Activated naive CD8-positive, alpha-beta T cell treated with anti-CD3 and anti-CD28 coated beads for 36 hours (primary cell): ENCODE results near the gene QSER1. TPM values are rescaled to one million over a fixed set of nuclear protein-coding genes. Genes with fewer than 3 reads are reported as not detected.
A peak's percentile ranks its signal among the peaks of the same experiment; 100 is the strongest.
"Not testable (repeated sequence)": the region's sequence is repeated elsewhere in the genome, so short reads cannot be mapped to it uniquely, and the experiment has no call there.

Experiments
- DNase-seq: peaks from one replicate; pipeline ENCODE4 v3.0.0; 2021
- H3K27ac Mint-ChIP-seq: one replicate; pipeline ENCODE4 v1.8.0; 2022; ENCODE audit warnings: mild to moderate bottlenecking, moderate library complexity, mixed read lengths
- H3K27me3 Mint-ChIP-seq: one replicate; pipeline ENCODE4 v1.8.0; 2022; ENCODE audit warnings: mild to moderate bottlenecking, mixed read lengths
- H3K36me3 Mint-ChIP-seq: one replicate; pipeline ENCODE4 v1.8.0; 2021; ENCODE audit warnings: mild to moderate bottlenecking, mixed read lengths
- H3K4me1 Mint-ChIP-seq: one replicate; pipeline ENCODE4 v1.8.0; 2021; ENCODE audit warnings: mixed read lengths
- H3K4me3 Mint-ChIP-seq: one replicate; pipeline ENCODE4 v1.8.0; 2022; ENCODE audit warnings: mild to moderate bottlenecking, moderate library complexity, mixed read lengths
- H3K9me3 Mint-ChIP-seq: one replicate; pipeline ENCODE4 v1.8.0; 2022; ENCODE audit warnings: mixed read lengths
- total RNA-seq, 2 experiments: library from RNA; stranded (reverse); gene quantifications; one replicate each; pipeline ENCODE4 v1.2.3, GENCODE V29; 2021

Gene QSER1
- total RNA-seq, 2 experiments from 2014 or later, result 11.7 to 14.8 TPM

- Mint-ChIP-seq H3K9me3 (no peaks in the 10 kb centered on the region), H3K36me3 (no peaks in the 10 kb centered on the region), H3K27ac (no peak overlapping the region), H3K27me3 (no peaks in the 10 kb centered on the region), H3K4me3 (no peak overlapping the region), H3K4me1 (no peaks in the 10 kb centered on the region)
- no peak for DNase-seq
These were observed 7.7 kb upstream of the QSER1 start for GRCh38 chr11:32884770-32885384.

GRCh38 chr11:32885556-32885955 lies 7.1 kb upstream of the QSER1 start:
- Mint-ChIP-seq H3K4me1 (no peaks in the 10 kb centered on the region), H3K27me3 (no peaks in the 10 kb centered on the region), H3K9me3 (no peaks in the 10 kb centered on the region), H3K4me3 (no peak overlapping the region), H3K27ac (no peak overlapping the region), H3K36me3 (no peaks in the 10 kb centered on the region)
- DNase-seq, result no peak

- H3K27ac Mint-ChIP-seq, result no peak overlapping the region
- H3K4me1 Mint-ChIP-seq, result peaks cover under 1% of the 10 kb centered on the region
- no peaks in the 10 kb centered on the region for H3K9me3 Mint-ChIP-seq
- H3K27me3 Mint-ChIP-seq, result no peaks in the 10 kb centered on the region
- DNase-seq, result no peak
- no peak overlapping the region for H3K4me3 Mint-ChIP-seq
- no peaks in the 10 kb centered on the region for H3K36me3 Mint-ChIP-seq
These were observed 6.4 kb upstream of the QSER1 start for GRCh38 chr11:32886180-32886579.

GRCh38 chr11:32887707-32888383 lies 4.8 kb upstream of the QSER1 start:
- H3K27ac Mint-ChIP-seq, DNase-seq, H3K36me3 Mint-ChIP-seq, H3K27me3 Mint-ChIP-seq, H3K9me3 Mint-ChIP-seq, H3K4me3 Mint-ChIP-seq: not testable (repeated sequence)
- H3K4me1 Mint-ChIP-seq, result peaks cover 10% of the 10 kb centered on the region

- DNase-seq, H3K4me3 Mint-ChIP-seq, H3K9me3 Mint-ChIP-seq, H3K27ac Mint-ChIP-seq, H3K36me3 Mint-ChIP-seq, H3K27me3 Mint-ChIP-seq: not testable (repeated sequence)
- peaks cover 10% of the 10 kb centered on the region for H3K4me1 Mint-ChIP-seq
These were observed 4.3 kb upstream of the QSER1 start for GRCh38 chr11:32888384-32888710.

- Mint-ChIP-seq H3K4me1 (peaks cover 10% of the 10 kb centered on the region), H3K27me3 (no peaks in the 10 kb centered on the region), H3K27ac (no peak overlapping the region), H3K4me3 (no peak overlapping the region), H3K36me3 (peaks cover 3% of the 10 kb centered on the region), H3K9me3 (no peaks in the 10 kb centered on the region)
- DNase-seq, result no peak
These were observed 3.8 kb upstream of the QSER1 start for GRCh38 chr11:32888805-32889204.

GRCh38 chr11:32890843-32891656 lies 1.6 kb upstream of the QSER1 start:
- H3K27me3 Mint-ChIP-seq, result no peaks in the 10 kb centered on the region
- peaks cover 27% of the 10 kb centered on the region for H3K4me1 Mint-ChIP-seq
- H3K27ac Mint-ChIP-seq, result peak overlapping the region; percentile 89
- H3K4me3 Mint-ChIP-seq, result peak overlapping the region; percentile 12
- no peak for DNase-seq
- H3K36me3 Mint-ChIP-seq, result peaks cover 9% of the 10 kb centered on the region
- H3K9me3 Mint-ChIP-seq, result no peaks in the 10 kb centered on the region

GRCh38 chr11:32891657-32892354 lies 805 bp upstream of the QSER1 start:
- no peaks in the 10 kb centered on the region for H3K27me3 Mint-ChIP-seq
- H3K4me3 Mint-ChIP-seq, result peak overlapping the region; percentile 75
- H3K9me3 Mint-ChIP-seq, result no peaks in the 10 kb centered on the region
- H3K36me3 Mint-ChIP-seq, result peaks cover 11% of the 10 kb centered on the region
- H3K27ac Mint-ChIP-seq, result peak overlapping the region; percentile 89
- DNase-seq, result no peak
- peaks cover 29% of the 10 kb centered on the region for H3K4me1 Mint-ChIP-seq

GRCh38 chr11:32893093-32893342 lies 407 bp downstream of the QSER1 start:
- H3K27me3 Mint-ChIP-seq, result no peaks in the 10 kb centered on the region
- no peak overlapping the region for H3K27ac Mint-ChIP-seq
- peaks cover 18% of the 10 kb centered on the region for H3K36me3 Mint-ChIP-seq
- peaks cover 40% of the 10 kb centered on the region for H3K4me1 Mint-ChIP-seq
- no peak for DNase-seq
- H3K4me3 Mint-ChIP-seq, result peak overlapping the region; percentile 98
- H3K9me3 Mint-ChIP-seq, result no peaks in the 10 kb centered on the region

- Mint-ChIP-seq H3K27me3 (no peaks in the 10 kb centered on the region), H3K4me3 (peak overlapping the region; percentile 98), H3K9me3 (no peaks in the 10 kb centered on the region), H3K27ac (peak overlapping the region; percentile 98), H3K36me3 (peaks cover 18% of the 10 kb centered on the region), H3K4me1 (peaks cover 40% of the 10 kb centered on the region)
- peak; percentile 71 for DNase-seq
These were observed 935 bp downstream of the QSER1 start for GRCh38 chr11:32893343-32894148.

- no peaks in the 10 kb centered on the region for H3K9me3 Mint-ChIP-seq
- peak; percentile 32 for DNase-seq
- H3K27ac Mint-ChIP-seq, result peak overlapping the region; percentile 98
- H3K36me3 Mint-ChIP-seq, result peaks cover 21% of the 10 kb centered on the region
- H3K4me1 Mint-ChIP-seq, result peaks cover 44% of the 10 kb centered on the region
- H3K27me3 Mint-ChIP-seq, result no peaks in the 10 kb centered on the region
- peak overlapping the region; percentile 98 for H3K4me3 Mint-ChIP-seq
These were observed 1.7 kb downstream of the QSER1 start for GRCh38 chr11:32894149-32894827.

- H3K4me1 Mint-ChIP-seq, result peaks cover 50% of the 10 kb centered on the region
- H3K4me3 Mint-ChIP-seq, result peak overlapping the region; percentile 98
- no peak for DNase-seq
- H3K36me3 Mint-ChIP-seq, result peaks cover 27% of the 10 kb centered on the region
- no peaks in the 10 kb centered on the region for H3K27me3 Mint-ChIP-seq
- H3K9me3 Mint-ChIP-seq, result no peaks in the 10 kb centered on the region
- H3K27ac Mint-ChIP-seq, result peak overlapping the region; percentile 38
These were observed 2.3 kb downstream of the QSER1 start for GRCh38 chr11:32894921-32895320.

- Mint-ChIP-seq H3K27me3 (no peaks in the 10 kb centered on the region), H3K4me1 (peaks cover 51% of the 10 kb centered on the region), H3K27ac (no peak overlapping the region), H3K36me3 (peaks cover 29% of the 10 kb centered on the region), H3K4me3 (peak overlapping the region; percentile 25), H3K9me3 (no peaks in the 10 kb centered on the region)
- DNase-seq, result no peak
These were observed 2.9 kb downstream of the QSER1 start for GRCh38 chr11:32895471-32895870.

- no peak for DNase-seq
- no peak overlapping the region for H3K4me3 Mint-ChIP-seq
- no peaks in the 10 kb centered on the region for H3K27me3 Mint-ChIP-seq
- H3K9me3 Mint-ChIP-seq, result no peaks in the 10 kb centered on the region
- H3K4me1 Mint-ChIP-seq, result peaks cover 42% of the 10 kb centered on the region
- H3K27ac Mint-ChIP-seq, result no peak overlapping the region
- peaks cover 31% of the 10 kb centered on the region for H3K36me3 Mint-ChIP-seq
These were observed 4.5 kb downstream of the QSER1 start for GRCh38 chr11:32897103-32897502.
